ENCODE data around the gene PTPRJ. TPM values are rescaled to one million over a fixed set of nuclear protein-coding genes. Genes with fewer than 3 reads are reported as not detected.

PTPRJ gene
- total and polyA plus RNA-seq, 9 of the 15 experiments (the other 6 are each of a cell fraction or from before 2014, with no cell fraction given): 0.56 to 10.7 (median 4.8) TPM

DNA sequence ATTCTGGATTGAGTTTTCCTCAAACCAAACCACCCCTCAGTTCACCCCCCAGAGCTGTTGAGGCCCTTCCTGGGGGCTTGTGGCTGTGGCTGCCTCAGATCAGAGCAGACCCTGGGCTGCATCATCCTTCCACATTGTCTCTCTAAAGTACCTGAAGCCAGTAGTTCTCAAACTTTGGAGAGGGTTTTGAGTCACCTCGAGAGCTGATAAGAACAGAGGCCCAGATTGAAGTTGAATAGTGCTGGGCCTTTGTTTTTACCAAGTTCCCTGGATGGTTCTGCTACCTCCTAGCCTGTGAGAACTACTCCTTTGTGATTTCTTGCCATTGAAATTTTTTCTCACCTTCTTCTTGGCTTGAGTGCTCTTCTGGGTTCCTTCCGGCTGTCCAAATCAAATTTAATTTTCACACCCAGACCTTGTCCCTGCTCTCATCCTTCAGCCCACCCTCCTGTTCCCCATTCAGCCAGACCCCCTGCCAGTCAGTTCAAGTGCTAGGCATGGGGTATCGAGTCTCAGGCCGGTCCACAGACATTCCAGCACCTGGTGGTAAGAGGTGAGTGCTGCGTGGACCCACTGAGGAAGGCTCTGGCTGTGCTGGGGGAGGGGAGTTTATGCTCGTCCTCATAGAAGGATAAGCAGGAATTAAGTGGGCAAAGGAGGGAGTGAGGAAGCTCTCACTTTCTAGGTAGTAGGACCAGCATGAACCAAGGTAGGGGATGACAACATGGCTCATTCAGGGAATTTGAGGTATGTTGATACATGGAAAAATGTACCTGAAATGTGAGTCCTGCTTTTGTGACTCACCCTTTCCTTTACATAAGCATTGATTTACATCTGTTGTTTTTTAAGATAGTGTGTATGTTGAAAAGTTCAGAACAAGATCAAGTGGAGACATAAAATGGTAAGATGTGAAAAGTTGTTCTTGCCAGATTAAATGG lies 116.5 kb downstream of the PTPRJ start:
- in situ Hi-C loops (cut with MboI) (no loop called here), intact Hi-C loops (cut with micrococcal nuclease) (no loop called here)
- H3K9me1 ChIP-seq (ENCODE audit: control insufficient read depth, insufficient read depth, low read length): no peaks in the 10 kb centered on the region
- no peak overlapping the region for H3K4me3 ChIP-seq
- DNase-seq (ENCODE audit: extremely low read depth in 1 of 4, low spot score in 3 of 4) (no peak), FAIRE-seq (no peak), ATAC-seq (no peak; the same call in 2 of the 3 replicates)
- POLR2A ChIA-PET: interaction anchor here (0.5 to 1.4 kb wide), 3 partner anchors 10 to 135 kb away, joined by 3 to 5 read pairs (median 4); no protein-coding TSS in a partner anchor
- 41% methylated on average over 4 of the region's 6 CpGs for WGBS (ENCODE audit: insufficient coverage, low coverage, missing lambda C conversion rate)
- H3K9ac ChIP-seq (ENCODE audit: insufficient read depth in 1 of 2, low read depth in 2 of 2, low read length in 2 of 2): 0 out of 4 replicates have a peak overlapping the region, but pooled peaks of 1 of the 2 experiments have one; percentile 43
- H4K20me1 ChIP-seq (replicated peaks; ENCODE audit: control insufficient read depth, insufficient read depth, low read length): peaks cover 10% of the 10 kb centered on the region; the same call in 1 of the 2 replicates
- H3K36me3 ChIP-seq (ENCODE audit: control insufficient read depth, insufficient read depth, low read length): no peaks in the 10 kb centered on the region
- no peak overlapping the region for H2AFZ ChIP-seq (ENCODE audit: low read depth, low read length)
- H3K4me1 ChIP-seq (replicated peaks in 1 of 2; ENCODE audit: control insufficient read depth in 2 of 2, insufficient read depth in 2 of 2, low read length in 2 of 2): peaks cover 9 to 15% of the 10 kb centered on the region in 2 experiments; a peak in 4 of 5 replicates
- no peaks in the 10 kb centered on the region for H3K9me3 ChIP-seq (replicated peaks; ENCODE audit: control insufficient read depth, insufficient read depth, low read depth, low read length)
- CTCF ChIA-PET (ENCODE audit: low intra/inter-chr PET ratio): no interaction called here
- no peaks in the 10 kb centered on the region for H3K79me2 ChIP-seq (ENCODE audit: control insufficient read depth, insufficient read depth, low read length)
- BruUV-seq (replicated peaks): no TSS peak
- no peak overlapping the region for H3K27ac ChIP-seq (ENCODE audit: extremely low read depth, low read depth, low read length)
- H3K27me3 ChIP-seq (ENCODE audit: control insufficient read depth in 2 of 2, insufficient read depth in 2 of 2, low read length in 2 of 2): no peaks in the 10 kb centered on the region
- H3K4me2 ChIP-seq (ENCODE audit: insufficient read depth, low read length): no peak overlapping the region
- no peak for TF ChIP-seq MNT (conservative IDR thresholded peaks at IDR 0.05)
- no peak for TF ChIP-seq PCBP2 (IDR thresholded peaks at IDR 0.05; ENCODE audit: low read depth, low read length, poor library complexity, severe bottlenecking)
- TF ChIP-seq JUND (IDR thresholded peaks at IDR 0.05; ENCODE audit: borderline replicate concordance, low read depth, low read length): peak; percentile 37; the same call in 1 of the 2 replicates
- TF ChIP-seq JUND (tag; IDR thresholded peaks at IDR 0.05; ENCODE audit: borderline replicate concordance, low read depth, low read length): 0 out of 3 replicates have a peak, but pooled peaks have one; percentile 32
- TF ChIP-seq FIP1L1 (IDR thresholded peaks at IDR 0.05; ENCODE audit: low read depth, low read length, poor library complexity, severe bottlenecking): no peak
- no peak for TF ChIP-seq CTCFL (IDR thresholded peaks at IDR 0.05; ENCODE audit: borderline replicate concordance, insufficient read depth, low read depth, low read length, poor library complexity, severe bottlenecking)
- TF ChIP-seq NELFE (IDR thresholded peaks at IDR 0.05; ENCODE audit: insufficient read depth, insufficient read length): no peak
- TF ChIP-seq, protein P1, sequence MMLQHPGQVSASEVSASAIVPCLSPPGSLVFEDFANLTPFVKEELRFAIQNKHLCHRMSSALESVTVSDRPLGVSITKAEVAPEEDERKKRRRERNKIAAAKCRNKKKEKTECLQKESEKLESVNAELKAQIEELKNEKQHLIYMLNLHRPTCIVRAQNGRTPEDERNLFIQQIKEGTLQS (IDR thresholded peaks at IDR 0.05): peak; percentile 17; the same call in 1 of the 2 replicates
- TF ChIP-seq, protein P1 (CRISPR knock-in tag; conservative IDR thresholded peaks at IDR 0.05): no peak
- TF ChIP-seq PKNOX1 (IDR thresholded peaks at IDR 0.05): no peak
- TF ChIP-seq FOXJ3 (CRISPR knock-in tag; IDR thresholded peaks at IDR 0.05): no peak

Measured in K562 (cell line).